GM12801 (cell line): ENCODE measurements around the gene TNFRSF8.

Experiments used
- TF ChIP-seq, protein P1 (sequence below): IDR thresholded peaks from one replicate; pipeline ENCODE4 v1.5.1; 2011; ENCODE audit warnings: control low read depth; ENCODE audit not compliant: insufficient read length; ENCODE audit errors: extremely low read depth

The TNFRSF8 gene

DNA sequence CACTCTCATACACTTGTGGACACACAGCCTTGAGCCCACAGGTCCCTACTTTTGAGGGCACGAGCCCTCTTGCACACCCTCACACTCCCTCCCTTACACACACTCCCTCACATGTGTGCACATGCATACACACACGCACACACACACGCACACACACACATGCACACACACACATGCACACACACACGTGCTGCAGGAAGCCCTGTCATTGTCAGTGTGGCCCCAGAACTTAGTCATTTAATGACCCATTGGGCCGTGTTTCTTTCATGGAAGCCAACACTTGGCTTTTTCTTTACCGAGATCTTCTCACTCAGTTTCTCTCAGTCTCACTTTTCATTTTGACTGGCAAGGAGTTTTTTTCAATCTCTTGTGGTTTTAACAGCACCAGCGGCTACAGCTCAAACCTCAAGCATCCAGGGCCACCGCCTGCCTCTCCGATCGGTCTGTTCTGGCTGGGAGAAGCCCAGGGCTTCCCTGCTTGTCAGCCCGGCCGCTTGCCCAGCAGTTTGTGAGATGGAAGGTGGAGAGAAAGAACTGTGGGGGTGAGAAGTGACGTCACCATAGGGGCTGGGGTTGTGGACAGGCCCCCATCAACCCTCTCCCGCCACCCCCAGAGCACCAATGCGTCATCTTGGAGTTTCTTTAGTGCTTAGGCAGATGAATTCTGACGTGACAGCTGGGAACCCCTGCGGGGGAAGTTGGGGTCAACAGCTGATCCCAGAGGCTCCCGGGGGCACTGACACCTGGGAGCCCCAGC lies 15.8 kb upstream of the TNFRSF8 start:
- TF ChIP-seq, protein P1, sequence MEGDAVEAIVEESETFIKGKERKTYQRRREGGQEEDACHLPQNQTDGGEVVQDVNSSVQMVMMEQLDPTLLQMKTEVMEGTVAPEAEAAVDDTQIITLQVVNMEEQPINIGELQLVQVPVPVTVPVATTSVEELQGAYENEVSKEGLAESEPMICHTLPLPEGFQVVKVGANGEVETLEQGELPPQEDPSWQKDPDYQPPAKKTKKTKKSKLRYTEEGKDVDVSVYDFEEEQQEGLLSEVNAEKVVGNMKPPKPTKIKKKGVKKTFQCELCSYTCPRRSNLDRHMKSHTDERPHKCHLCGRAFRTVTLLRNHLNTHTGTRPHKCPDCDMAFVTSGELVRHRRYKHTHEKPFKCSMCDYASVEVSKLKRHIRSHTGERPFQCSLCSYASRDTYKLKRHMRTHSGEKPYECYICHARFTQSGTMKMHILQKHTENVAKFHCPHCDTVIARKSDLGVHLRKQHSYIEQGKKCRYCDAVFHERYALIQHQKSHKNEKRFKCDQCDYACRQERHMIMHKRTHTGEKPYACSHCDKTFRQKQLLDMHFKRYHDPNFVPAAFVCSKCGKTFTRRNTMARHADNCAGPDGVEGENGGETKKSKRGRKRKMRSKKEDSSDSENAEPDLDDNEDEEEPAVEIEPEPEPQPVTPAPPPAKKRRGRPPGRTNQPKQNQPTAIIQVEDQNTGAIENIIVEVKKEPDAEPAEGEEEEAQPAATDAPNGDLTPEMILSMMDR, result no peak

DNA sequence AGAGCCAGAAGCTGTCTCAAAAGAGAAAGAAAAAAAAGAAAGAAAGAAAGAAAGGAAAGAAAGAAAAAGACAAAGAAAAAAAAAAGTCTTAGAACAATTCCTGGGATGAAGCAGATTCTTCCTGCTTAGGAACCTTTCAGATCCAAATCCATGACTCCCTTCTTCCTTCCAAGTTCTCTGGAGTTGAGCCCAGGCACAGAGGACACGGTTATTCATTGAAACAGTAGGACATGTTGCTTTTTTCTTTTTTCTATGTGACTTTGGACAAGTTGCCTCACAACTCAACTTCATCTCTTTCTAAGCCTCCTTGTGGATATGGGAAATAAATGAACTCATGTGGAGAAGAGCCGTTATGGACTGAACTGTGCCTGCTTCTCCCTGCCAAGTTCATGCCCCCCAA lies 14.7 kb upstream of the TNFRSF8 start:
- TF ChIP-seq, protein P1, result no peak

DNA sequence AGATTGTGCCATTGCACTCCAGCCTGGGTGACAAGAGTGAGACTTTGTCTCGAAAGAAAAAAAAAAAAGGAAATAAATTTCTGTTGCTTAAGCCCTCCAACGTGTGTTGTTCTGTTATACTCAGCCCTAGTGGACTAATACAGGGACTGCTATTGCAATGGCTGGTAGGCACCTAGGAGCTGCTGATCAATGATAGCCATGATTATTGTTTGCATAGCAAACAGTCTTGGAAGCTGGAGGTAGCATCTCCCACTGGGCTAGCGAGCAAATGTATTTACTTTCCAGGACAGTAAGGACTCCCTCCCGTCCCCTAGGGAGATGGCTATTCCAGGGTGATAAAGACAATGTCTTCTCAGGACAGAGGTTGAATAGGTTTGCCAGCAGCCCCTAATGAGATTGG lies 13.5 kb upstream of the TNFRSF8 start:
- TF ChIP-seq, protein P1, result no peak

DNA sequence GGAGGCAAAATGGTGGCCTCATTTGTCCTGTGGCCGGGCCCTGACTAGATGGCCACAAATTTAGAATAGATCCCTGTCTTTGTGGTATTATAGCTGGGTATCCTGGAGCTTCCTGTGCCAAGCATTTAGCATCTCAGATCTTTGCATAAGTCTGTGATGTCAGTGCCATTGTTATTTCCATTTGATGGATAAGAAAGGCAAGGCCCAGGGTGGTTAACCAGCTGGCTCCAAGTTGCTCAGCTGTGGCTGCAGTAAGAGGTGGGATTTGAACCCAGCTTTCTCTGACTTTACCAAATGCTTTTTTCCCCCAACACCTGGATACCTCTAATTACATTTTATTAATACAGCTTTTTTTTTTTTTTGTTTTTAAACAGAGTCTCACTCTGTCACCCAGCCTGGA lies 11.7 kb upstream of the TNFRSF8 start:
- TF ChIP-seq, protein P1, result no peak

DNA sequence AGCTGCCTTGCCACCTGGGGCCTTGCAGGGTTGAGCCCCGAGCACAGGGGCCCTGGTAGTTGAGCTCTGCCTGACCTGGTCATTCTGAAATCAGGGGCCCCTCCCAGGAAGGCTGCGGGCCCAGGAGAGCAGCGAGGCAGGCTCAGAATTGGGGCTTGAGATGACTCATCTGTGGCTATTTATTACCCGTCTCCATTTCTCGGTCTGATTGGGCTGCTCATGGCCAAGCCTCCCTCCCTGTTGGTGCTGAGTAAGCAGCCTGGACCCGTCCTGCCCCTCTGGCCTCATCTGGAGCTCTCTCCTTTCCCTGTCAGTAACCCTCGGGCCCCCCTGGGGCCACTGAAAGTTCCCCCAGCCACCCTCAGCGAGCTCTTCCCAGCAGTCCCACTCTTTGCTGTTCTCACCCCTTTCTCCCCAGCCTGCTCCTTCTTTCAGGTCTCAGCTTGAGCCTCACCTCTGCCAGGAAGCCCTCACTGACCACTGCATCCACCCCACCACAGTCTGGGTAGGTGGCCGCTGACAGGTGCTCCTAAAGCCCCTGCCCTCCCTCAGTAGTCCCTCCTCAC lies 11.0 kb upstream of the TNFRSF8 start:
- TF ChIP-seq, protein P1, result no peak

DNA sequence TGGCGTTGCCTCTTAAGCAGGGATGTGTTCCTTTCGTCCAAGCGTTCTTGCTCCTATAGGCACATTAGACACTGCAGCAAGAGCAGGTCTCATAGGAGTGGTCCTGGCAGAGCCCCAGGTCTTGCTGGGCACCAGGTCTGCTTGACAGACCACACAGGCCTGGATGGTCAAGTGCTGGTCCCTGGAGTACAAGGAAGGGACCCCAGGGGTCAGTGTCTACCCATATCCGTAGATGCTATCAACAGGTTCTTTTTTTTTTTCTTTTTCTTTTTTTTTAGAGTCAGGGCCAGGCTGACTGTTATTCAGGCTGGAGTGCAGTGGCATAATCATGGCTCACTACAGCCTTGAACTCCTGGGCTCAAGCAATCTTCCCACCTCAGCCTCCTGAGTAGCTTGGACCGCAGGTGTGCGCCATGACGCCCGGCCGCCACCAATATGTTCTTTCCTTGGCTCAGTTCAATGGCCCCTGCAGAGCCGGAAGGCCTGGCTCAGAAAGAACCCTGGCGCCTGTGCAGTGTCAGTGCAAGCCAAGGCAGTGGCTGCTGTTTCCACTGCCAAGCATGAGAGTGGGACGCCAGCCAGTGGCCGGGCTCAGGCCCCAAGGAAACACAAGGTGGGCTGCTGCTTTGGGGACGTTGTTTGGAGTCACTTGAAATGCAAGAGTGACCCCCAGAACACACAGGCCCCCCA lies 10.0 kb upstream of the TNFRSF8 start:
- TF ChIP-seq, protein P1, result no peak

DNA sequence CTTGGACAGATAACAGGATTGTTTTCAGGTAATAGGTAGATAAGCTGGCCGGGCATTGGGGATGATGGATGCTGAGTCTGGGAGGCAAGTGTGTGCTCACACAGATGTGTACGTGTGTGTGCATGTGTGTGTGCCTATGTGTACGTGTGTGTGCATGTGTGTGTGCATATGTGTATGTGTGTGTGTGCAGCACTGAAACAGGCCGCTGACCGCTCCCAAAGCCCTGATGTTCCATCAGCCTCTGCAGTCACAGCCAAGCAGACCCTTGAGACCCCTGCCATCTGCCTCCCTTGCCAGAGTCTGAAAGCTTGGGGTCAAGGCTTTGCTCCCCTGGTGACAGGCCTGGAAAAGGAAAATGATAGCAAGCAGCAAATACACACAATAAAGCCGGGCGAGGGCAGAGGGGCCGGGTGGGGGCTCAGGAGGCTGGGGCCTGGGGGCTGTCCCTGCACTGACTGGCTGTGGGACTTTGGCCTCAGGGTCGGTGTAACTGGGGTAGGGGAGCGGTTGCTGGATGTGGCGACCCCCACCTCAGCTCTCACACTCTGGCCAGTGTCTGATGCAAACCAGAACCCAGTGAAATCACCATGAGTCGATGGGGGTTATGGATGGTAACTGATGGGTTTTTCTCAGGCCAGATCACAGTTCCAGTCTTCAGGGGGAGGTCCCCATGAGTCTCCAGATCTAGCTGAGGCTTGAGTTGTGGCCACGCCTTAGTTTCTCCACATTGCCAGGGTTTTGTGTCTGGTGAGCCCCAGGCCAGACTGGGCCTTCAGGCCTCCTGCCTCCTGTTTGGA lies 9.2 kb upstream of the TNFRSF8 start:
- TF ChIP-seq, protein P1, result no peak
